C4-2B (cell line): ENCODE data around the gene EREG.

Experiments used
- ZFX ChIP-seq: fragments of 450-650 bp; IDR thresholded peaks from 2 replicates; pipeline ENCODE4 v1.6.1; 2017
- TF ChIP-seq, protein P1 (sequence below): fragments of 450-650 bp; conservative IDR thresholded peaks from 2 replicates; pipeline ENCODE4 v1.5.1; 2017; ENCODE audit warnings: mild to moderate bottlenecking

DNA sequence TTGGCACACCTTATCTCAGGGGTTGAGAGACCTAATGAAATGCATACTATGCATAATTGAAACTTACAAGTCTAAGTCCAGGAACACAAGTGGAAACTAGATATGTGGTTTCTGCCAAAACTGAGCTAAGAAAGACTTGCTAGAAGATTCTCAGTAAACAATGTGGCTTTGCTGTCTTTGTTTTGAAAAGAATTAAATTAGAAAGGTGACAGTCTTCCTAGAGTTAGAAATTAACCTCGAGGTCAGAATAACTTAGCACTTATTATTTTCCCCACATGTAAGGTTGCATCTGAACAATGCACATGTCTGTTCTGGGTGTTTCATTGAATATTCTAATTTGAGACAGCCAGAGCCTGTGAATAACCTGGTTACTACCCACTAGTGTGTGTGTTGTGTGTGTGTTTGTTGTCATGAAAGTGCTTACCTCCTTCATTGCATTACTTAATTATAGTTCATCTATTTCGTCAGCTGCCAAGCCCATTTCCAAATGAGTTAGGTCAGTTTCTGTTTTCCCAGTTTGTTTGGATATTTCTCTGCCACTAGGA is 1.5 kb downstream of the EREG start:
- TF ChIP-seq, protein P1, sequence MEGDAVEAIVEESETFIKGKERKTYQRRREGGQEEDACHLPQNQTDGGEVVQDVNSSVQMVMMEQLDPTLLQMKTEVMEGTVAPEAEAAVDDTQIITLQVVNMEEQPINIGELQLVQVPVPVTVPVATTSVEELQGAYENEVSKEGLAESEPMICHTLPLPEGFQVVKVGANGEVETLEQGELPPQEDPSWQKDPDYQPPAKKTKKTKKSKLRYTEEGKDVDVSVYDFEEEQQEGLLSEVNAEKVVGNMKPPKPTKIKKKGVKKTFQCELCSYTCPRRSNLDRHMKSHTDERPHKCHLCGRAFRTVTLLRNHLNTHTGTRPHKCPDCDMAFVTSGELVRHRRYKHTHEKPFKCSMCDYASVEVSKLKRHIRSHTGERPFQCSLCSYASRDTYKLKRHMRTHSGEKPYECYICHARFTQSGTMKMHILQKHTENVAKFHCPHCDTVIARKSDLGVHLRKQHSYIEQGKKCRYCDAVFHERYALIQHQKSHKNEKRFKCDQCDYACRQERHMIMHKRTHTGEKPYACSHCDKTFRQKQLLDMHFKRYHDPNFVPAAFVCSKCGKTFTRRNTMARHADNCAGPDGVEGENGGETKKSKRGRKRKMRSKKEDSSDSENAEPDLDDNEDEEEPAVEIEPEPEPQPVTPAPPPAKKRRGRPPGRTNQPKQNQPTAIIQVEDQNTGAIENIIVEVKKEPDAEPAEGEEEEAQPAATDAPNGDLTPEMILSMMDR: no peak
- no peak for TF ChIP-seq ZFX
